IPS DF 4.7 (cell line): ENCODE measurements around the gene HEPN1.

ENCODE experiments used
- DNase-seq: peaks from one replicate; pipeline ENCODE4 v3.0.0-alpha.2; 2013; ENCODE audit warnings: low spot score; ENCODE audit errors: extremely low read depth

The HEPN1 gene

GRCh38 chr11:124918950-124919349, at the start of gene HEPN1:
Gene HEPN1, plus strand, starts transcription at chr11:124919250.
- DNase-seq, result no peak

DNA sequence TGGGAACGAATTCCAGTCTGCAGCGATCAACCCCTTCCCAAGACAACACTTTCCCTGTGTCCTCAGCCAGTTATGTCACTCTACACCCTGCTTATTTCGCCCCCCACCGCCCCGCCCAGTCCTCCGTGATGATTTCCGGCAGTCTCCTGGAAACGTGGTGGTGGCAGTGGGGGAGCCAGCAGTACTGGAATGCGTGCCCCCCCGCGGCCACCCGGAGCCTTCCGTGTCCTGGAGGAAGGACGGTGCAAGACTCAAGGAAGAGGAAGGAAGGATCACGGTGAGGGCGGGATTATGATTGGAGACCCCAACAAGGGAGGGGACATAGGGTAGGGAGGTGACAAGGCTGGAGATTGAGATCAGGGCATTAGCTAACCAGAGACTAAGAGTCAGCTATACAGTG, 49.7 kb upstream of the HEPN1 start:
- DNase-seq, result no peak

DNA sequence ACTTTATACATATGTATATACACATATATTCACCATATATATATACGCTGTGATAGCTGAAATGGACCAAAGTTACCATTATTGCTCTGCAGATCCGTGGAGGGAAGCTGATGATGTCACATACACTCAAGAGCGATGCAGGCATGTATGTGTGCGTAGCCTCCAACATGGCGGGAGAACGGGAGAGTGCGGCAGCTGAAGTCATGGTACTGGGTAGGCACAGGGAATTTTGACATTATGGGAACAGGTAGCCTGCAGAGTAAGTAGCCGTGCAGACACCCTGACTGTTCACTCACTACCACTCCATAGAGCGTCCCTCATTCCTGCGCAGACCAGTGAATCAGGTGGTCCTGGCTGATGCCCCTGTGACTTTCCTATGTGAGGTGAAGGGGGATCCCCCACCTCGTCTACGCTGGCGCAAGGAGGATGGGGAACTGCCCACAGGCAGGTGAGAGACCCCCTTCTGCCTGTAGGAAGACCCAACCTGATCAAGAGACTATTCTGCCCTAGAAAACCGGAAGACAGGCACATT, 49.1 kb upstream of the HEPN1 start:
- no peak for DNase-seq

DNA sequence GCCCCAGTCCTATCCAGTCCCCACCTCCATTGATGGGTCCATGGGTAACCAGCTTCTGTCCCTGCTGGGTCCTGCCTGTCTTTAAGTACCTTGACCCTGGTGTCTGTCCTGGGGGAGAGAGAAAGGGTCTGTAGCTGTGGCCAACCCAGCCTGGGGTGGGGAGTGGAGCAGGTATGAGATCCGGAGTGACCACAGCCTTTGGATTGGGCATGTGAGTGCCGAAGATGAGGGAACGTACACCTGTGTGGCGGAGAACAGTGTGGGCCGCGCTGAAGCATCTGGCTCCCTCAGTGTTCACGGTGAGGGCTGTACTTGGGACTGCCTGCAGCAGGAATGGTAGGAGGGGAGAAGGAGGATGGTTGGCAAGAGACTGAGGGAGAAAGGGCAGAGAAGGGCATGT, 48.6 kb upstream of the HEPN1 start:
- DNase-seq, result no peak

DNA sequence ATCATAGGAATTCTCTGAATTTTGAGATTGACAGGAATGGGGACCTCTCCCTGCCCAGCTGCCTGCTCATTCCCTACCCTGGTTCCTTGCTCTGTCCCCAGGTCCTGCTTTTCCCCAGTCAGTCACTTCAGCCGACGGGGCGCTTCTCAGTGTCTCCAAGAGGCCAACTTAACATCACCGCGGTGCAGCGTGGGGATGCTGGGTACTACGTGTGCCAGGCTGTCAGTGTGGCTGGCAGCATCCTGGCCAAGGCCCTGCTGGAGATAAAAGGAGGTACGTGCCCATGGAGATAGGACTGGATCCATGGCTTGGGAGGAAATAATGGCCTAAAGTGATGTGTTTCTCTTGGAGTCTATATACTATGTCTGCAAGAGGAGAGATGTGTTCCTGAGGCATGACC, 46.8 kb upstream of the HEPN1 start:
- no peak for DNase-seq

GRCh38 chr11:124872741-124873140, 46.3 kb upstream of the HEPN1 start:
- no peak for DNase-seq

DNA sequence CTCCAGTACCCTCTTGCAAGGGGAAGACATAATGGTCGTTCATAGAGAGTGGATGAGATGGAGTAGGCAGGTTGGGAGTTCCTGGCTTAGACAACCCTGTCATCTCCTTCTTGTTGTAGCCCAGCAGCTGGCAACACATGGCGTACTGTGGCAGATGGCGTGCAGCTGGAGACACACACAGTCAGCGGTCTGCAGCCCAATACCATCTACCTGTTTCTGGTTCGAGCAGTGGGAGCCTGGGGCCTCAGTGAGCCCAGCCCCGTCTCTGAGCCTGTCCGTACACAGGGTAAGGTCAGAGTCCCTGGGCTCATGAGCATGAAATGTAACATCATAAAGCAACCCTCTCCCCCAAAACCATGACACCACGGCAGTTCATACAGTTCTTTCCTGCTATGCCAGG, 45.1 kb upstream of the HEPN1 start:
- DNase-seq, result no peak

DNA sequence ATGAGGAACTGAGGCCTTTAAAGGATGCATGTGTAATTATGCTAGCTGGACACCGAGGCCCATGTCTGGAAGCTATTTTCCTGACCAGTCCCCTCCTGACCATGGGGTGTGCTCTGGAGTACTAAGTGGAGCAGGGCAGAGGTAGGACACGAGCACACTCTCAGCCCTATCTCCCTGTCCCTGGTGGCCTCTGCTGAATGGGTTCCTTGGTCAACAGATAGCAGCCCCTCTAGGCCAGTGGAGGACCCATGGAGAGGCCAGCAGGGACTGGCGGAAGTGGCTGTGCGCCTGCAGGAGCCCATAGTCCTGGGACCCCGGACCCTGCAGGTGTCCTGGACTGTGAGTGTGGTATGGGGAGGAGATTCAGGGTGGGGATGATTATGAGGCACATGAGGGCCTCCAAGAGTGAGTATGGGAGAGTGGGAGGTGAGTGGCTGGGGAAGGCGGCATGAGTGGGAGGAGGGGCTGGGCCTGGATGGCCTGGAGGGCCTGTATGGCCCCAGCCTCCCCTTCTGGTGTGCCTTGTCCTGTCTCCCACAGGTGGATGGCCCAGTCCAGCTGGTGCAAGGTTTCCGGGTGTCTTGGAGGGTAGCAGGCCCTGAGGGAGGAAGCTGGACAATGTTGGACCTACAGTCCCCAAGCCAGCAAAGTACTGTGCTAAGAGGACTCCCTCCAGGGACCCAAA, 44.3 kb upstream of the HEPN1 start:
- DNase-seq, result no peak

GRCh38 chr11:124875401-124875800, 43.6 kb upstream of the HEPN1 start:
- DNase-seq, result no peak

DNA sequence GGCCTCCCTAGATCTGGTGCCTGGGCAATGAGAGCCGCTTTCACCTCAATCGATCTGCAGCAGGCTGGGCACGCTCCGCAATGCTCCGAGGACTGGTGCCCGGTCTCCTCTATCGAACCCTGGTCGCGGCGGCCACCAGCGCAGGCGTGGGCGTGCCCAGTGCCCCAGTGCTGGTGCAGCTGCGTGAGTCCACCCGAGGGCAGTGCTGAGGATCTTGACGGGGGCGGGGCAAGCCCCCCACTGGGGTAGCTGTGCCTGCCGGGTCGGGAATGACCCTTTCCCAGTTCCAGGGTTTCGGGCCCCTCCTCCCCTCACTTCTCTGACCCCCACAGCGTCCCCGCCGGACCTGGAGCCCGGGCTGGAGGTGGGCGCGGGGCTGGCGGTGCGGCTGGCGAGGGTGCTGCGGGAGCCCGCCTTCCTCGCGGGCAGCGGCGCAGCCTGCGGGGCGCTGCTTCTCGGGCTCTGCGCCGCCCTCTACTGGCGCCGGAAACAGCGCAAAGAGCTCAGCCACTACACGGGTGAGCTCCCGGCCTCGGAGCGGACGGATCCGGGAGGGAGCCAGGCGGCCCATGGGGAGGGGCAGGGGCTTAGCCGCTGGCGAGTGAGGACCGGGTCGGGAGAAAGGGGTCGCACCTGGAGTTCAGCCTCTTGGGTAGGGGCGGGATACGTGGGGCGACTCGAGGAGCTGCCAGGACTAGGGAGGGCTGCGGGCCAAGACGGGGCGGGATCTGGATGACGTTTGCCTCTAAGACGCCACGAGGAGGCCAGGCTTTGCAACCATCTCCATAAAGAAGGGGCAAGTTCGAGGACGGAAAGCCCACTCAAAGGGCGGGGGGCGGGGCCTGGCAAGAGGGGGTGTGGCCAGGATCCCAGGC, 42.9 kb upstream of the HEPN1 start:
- DNase-seq, result no peak

GRCh38 chr11:124876818-124877630, 42.0 kb upstream of the HEPN1 start:
- DNase-seq, result no peak

- DNase-seq, result no peak
Measured at GRCh38 chr11:124877631-124877909, 41.5 kb upstream of the HEPN1 start.

GRCh38 chr11:124877910-124878758, 40.9 kb upstream of the HEPN1 start:
- no peak for DNase-seq

DNA sequence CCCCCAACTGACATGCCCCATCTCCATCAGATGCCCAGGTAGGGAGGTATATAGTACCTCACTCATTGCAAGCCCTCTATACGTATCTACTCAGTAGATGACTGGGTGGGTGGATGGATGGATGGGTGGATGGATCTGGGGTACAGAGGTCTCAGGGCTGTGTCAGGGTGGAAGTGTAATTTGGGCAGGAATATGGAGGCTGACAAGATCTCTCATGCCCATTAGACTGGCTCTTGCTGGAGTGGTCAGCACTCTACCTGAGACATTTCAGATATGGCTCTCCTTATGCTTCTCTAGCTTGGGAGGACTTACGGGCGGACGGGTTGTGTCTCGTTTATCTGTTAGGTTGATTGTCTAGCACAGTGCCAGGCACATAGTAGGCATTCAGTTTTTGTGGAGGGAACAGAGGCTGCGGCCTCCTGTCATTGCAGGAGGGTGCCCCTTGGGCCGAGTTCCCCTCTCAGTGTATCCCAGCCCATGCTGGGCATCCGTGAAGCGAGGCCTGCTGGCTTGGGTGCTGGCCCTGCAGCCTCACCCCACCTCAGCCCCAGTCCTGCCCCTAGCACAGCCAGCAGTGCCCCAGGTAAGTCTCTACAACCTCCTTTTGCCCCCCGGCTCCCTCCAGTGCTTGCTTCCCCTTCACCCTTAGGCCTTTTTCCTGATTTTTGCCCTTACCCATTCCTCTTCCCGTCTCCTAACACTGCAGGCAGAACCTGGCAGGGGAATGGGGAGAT, 40.1 kb upstream of the HEPN1 start:
- no peak for DNase-seq

GRCh38 chr11:124879493-124880289, 39.4 kb upstream of the HEPN1 start:
- no peak for DNase-seq

DNA sequence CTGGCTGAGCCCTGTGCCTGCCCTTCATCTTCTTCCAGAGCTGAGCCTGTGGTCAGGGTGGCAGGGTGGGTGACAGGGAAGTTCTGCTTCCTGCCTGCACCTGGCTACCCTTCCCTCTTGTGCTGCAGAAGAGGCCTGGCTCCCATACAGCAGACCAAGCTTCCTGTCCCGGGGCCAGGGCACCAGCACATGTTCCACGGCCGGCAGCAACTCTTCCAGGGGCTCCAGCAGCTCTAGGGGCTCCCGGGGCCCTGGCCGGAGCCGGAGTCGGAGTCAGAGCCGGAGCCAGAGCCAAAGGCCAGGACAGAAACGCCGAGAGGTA, 38.8 kb upstream of the HEPN1 start:
- no peak for DNase-seq

GRCh38 chr11:124880958-124881357, 38.1 kb upstream of the HEPN1 start:
- DNase-seq, result no peak

GRCh38 chr11:124882339-124883071, 36.5 kb upstream of the HEPN1 start:
- DNase-seq, result no peak

DNA sequence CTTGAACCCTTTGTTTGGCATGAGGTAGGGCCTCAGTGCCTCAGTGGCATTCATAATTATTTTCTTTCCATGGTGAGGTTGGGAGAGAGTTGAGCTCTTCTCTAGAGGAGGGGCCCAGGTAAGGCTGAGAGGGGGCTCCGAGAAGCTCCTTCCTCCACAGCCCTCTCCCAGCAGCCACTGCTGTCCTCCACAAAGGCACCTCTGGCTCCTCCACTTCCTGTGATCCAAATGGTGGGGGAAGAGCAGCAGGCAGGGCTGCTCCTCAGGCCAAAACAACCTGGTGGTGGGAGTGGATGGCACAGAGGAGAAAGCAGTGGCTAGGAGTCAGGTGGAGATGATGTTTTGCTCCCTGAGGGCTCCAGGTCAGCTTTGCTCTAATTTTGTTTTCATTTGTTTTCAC, 34.7 kb upstream of the HEPN1 start:
- DNase-seq, result no peak
